GM19043 (cell line): ENCODE measurements around the gene ATRN.
"Not testable (repeated sequence)": the region's sequence is repeated elsewhere in the genome, so short reads cannot be mapped to it uniquely, and the experiment has no call there.

Experiments
- ATAC-seq: cut with Tn5 transposase; IDR thresholded peaks from one replicate; pipeline ENCODE4 v1.9.1; 2021; ENCODE audit warnings: low read depth; ENCODE audit not compliant: unreplicated experiment

The ATRN gene

DNA sequence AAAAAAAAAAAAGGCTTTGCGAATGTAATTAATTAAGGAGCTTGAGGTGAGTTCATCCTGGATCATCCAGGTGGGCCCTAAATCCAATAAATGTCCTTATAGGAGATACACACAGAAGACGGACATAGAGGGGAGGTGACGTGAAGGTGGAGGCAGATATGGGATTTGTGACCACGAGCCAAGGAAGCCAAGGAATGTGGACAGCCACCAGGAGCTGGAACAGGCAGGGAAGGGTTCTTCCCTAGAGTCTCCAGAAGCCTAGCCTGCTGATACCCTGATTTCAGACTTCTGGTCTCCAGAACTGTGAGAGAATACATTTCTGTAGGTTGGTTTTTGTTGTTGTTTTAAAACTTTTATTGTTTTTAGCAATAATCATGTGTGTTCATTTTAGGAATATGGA, 6.7 kb upstream of the ATRN start:
- ATAC-seq = no peak

DNA sequence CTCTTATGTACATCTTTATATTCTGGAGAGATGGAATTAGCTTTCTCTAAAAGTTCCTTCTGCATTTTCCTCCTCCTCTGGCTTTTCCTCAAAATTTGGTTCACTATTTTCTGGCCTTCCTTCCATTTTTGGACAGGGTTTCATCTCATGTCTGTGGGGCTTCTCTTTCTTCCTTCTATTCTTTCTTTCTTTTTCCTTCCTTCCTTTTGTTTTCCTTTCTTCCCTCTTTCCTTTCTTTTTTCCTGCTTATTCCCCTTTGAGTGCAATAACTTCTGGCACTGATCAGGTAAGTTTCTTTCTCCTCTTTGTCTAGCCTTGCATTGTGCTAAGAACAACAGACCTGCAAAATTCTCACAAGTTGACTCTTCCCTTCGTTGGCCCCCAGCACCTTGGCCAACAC, 5.5 kb upstream of the ATRN start:
- ATAC-seq = no peak

- ATAC-seq = no peak
Observed at GRCh38 chr20:3470208-3470626, 601 bp upstream of the ATRN start.

- ATAC-seq = no peak
Observed at GRCh38 chr20:3471397-3472021, 691 bp downstream of the ATRN start.

DNA sequence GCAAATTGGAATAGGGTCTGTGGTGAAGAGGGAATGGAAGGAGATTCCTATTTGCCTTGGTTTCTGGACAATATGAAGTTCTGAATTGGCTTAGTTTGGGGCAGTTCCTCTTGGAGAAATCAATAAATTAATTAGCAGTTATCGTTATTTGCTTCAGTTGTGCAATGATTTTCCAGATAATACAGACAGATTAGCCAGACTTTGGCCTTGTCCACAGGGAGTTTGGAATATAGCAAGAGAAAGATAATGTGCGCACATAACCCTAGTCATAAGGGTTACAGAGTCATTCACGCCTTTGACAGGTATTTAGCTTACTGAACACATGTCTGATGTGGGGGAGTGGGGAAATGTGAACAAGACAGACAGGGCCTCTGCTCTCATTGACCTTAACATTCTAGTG, 1.3 kb downstream of the ATRN start:
- no peak for ATAC-seq

- ATAC-seq = no peak
Observed at GRCh38 chr20:3473324-3473723, 2.5 kb downstream of the ATRN start.

DNA sequence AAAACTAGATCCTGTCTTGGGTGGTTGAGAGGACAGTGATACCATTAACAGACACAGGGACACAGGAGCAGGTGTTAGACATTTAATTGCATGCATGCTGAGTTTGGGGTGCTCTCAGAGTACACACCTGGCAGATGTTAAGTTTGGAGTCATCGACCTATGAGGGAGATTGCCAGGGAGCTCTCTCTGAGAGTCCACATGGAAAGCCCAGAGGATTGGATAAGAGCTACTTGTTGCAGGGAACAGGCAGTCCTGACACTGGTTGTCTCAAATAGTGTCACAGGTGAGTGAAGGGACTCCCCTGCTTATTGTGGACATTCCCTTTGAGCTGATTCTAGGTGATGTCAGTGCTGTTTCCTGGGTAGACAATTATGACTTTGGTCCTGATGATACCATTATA, 3.1 kb downstream of the ATRN start:
- ATAC-seq = no peak

GRCh38 chr20:3477003-3477860, 6.4 kb downstream of the ATRN start:
- ATAC-seq = not testable (repeated sequence)

DNA sequence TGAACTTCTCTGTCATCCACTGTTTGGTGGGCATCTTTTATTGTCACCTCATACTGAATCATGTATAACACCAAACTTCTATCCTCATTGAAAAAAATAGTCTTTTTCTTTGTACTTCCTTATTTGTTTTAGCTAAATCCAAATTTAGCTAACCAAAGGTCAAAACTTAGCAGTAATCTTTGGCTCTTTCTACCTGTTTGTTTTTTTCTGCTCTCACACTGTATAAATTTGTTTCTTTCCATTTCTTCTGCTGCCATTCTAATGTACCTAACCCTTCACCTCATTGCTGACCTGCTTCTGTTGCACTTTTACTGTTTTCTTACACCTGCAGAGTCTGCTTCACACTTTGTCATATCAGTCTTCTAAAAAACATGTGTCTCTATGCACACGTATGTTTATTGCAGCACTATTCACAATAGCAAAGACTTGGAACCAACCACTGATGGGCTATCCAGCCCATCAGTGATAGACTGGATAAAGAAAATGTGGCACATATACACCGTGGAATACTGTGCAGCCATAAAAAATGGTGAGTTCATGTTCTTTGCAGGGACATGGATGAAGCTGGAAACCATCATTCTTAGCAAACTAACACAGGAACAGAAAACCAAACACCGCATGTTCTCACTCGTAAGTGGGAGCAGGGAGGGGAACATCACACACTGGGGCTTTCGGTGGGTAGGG, 7.2 kb downstream of the ATRN start:
- ATAC-seq = no peak

DNA sequence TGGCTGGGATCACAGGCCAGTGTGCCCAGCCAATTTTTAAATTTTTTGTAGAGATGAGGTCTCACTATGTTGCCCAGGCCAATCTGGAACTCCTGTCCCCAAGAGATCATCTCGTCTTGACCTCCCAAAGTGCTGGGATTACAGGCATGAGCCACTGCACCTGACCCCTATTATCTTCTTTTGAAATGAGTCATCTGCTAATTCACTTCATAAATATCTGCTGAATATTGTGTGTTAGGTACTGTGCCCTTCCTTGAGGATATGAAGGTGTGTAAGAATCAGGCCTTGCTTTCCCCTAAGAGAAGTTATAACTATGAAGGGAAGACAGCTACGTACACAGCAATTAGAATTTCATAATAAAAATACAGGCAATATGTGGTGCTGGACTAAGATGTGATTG, 8.2 kb downstream of the ATRN start:
- ATAC-seq = no peak

DNA sequence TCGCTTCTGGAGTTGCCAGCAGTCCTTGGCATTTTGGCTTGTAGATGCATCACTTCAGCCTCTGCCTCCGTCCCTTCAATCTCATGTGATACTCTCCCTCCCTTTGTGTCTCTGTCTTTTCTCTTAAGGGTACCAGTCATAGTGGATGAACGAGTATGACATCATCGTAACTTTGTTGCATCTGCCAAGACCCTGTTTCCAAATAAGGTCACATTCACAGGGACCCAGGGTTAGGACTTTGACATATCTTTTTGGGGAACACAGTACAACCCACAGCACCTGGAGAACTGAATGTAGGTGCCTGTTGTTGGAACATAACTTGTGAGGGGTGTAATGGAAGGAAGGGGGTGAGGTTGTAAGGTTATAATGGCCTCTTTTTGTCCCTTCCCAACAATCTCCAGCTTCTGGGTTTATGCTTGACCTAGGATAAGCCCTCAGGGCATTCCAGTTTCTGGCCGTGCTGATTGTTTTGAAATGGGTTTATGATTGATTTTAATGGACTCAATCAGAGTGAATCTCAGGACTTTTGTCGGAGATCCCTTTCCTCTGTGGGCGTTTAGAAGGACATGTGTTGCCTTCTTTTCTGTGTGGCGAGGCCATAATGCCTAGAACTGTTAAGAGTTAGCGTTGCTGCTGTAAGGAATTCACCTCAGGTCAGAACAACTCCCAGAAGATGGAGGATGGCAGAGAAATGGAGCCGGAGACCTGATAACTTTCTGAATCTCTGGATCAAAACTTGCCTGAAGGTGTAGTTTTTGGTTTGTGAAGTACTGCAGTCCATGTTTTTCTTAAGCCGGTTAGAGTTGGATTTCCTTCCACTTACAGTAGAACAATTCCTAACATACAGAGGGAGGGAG, 9.2 kb downstream of the ATRN start:
- no peak for ATAC-seq

- ATAC-seq = no peak
Observed at GRCh38 chr20:3483309-3483708, 12.5 kb downstream of the ATRN start.

DNA sequence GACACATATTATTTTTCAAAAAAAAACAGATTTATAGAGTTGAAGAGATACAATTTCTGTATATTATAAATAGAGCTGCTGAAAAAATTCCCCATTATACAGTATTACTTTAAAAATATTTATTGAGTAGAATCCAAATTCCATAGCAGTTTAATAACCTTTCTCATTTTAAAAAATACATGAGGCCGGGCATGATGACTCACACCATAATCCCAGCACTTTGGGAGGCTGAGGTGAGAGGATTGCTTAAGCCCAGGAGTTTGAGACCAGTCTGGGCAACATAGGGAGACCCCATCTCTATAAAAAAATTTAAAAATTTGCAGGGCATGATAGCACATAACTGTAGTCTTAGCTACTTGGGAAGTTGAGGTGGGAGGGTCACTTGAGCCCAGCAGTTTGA, 13.0 kb downstream of the ATRN start:
- no peak for ATAC-seq

- no peak for ATAC-seq
Observed at GRCh38 chr20:3485913-3486312, 15.1 kb downstream of the ATRN start.

DNA sequence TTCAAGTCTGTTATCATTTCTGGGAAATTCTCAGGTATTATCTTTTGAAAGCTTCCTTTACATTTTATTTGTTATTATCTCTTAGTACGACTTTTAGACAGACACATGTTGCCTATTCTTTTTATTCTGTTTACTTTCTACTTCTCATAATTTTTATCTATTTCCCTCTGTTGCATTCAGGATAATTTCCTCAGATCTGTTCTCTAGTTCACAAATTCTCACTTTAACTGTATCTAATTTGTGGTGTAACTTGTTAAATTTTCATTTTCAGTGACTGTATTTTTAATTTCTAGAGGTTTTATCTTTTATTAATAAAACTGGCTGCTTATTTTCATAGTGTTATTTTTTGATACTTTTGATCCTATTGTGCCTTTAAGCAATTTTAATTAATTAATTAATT, 16.0 kb downstream of the ATRN start:
- no peak for ATAC-seq

DNA sequence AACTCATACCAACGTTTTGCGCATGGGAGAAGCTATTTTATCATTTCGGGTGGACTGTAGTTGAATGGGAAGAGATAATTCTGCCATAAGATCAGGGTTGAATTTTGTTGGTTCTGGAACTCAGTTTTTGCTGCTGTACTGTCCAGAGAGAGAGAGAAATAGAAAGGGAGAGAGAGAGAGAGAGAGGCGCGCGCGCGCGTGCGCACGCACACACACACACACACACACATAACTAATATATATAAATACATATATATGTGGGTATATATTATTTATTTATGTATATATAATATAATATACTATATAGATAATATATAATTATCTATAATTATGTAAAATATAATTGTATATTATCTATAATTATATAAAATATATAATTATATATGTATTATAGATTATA, 21.9 kb downstream of the ATRN start:
- ATAC-seq = no peak

- no peak for ATAC-seq
Observed at GRCh38 chr20:3494218-3494617, 23.4 kb downstream of the ATRN start.

- no peak for ATAC-seq
Observed at GRCh38 chr20:3502878-3503277, 32.1 kb downstream of the ATRN start.

- ATAC-seq = no peak
Observed at GRCh38 chr20:3505148-3505547, 34.3 kb downstream of the ATRN start.

DNA sequence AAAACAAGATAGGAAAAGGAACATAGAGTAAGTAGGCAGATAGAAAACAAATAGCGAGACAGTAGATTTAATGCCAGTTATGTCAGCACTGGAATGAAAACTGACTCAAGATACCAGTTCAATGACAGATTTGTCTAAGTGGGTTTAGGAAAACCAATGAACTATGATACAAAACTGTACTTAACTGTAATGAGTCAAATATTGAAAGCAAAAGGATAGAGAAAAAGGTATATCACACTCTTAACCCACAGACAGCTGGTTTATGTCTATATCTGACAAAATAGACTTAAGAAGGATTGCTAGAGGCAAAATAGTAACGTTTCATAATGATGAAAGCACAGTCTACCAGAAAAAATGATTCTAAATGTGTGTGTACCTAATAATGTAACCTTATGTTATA, 38.2 kb downstream of the ATRN start:
- no peak for ATAC-seq

DNA sequence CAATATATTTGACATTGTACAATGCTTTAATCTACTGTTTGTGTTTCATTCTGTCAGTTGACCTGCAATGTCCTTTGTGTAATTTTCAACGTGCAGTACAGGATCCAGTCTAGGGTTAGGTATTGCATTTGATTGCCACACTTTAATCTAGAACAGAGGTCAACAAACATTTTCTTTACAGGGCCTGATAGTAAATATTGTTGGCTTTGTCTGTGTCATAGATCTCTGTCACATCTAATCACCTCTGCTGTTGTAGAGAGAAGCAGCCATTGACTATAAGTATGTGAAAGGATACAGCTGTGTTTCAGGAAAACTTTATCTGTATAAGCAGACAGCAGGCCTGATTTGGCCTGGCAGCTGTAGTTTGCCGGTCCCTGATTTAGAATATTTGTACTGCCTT, 39.3 kb downstream of the ATRN start:
- ATAC-seq = no peak
